SW 1271 (cell line): Measurements from ENCODE around the gene ZFP36L1.
A peak's percentile ranks its signal among the peaks of the same experiment; 100 is the strongest.

ENCODE experiments used
- DNase-seq, 2 experiments: peaks; one replicate each; lab custom pipeline; 2025; lab: John Stamatoyannopoulos, UW

Gene ZFP36L1

GRCh38 chr14:68792979-68793733 is at the start of gene ZFP36L1:
ZFP36L1 (minus strand) TSS chr14:68793067; CDS start chr14:68792938, 129 bp downstream.
- peak; percentile 95 to 99 for DNase-seq

GRCh38 chr14:68842298-68842697 is 49.4 kb upstream of the ZFP36L1 start:
- DNase-seq = no peak

- DNase-seq = no peak
Observed at GRCh38 chr14:68841016-68841809, 48.3 kb upstream of the ZFP36L1 start.

- DNase-seq = no peak
Observed at GRCh38 chr14:68840454-68840853, 47.6 kb upstream of the ZFP36L1 start.

GRCh38 chr14:68836082-68836481 is 43.2 kb upstream of the ZFP36L1 start:
- DNase-seq = no peak

- DNase-seq = no peak
Observed at GRCh38 chr14:68834816-68835215, 41.9 kb upstream of the ZFP36L1 start.

- no peak for DNase-seq
Observed at GRCh38 chr14:68828698-68829097, 35.8 kb upstream of the ZFP36L1 start.

- no peak for DNase-seq
Observed at GRCh38 chr14:68825729-68826128, 32.9 kb upstream of the ZFP36L1 start.

GRCh38 chr14:68824517-68825347 is 31.9 kb upstream of the ZFP36L1 start:
- DNase-seq = peak; percentile 45 to 73

GRCh38 chr14:68824207-68824516 is 31.3 kb upstream of the ZFP36L1 start:
- DNase-seq = no peak

GRCh38 chr14:68823434-68824206 is 30.8 kb upstream of the ZFP36L1 start:
- DNase-seq = no peak

- DNase-seq = no peak
Observed at GRCh38 chr14:68822926-68823325, 30.1 kb upstream of the ZFP36L1 start.

- no peak for DNase-seq
Observed at GRCh38 chr14:68822132-68822651, 29.3 kb upstream of the ZFP36L1 start.

- DNase-seq = no peak
Observed at GRCh38 chr14:68820999-68821683, 28.3 kb upstream of the ZFP36L1 start.

- DNase-seq = no peak
Observed at GRCh38 chr14:68820536-68820935, 27.7 kb upstream of the ZFP36L1 start.

GRCh38 chr14:68820119-68820518 is 27.3 kb upstream of the ZFP36L1 start:
- no peak for DNase-seq

GRCh38 chr14:68819260-68819691 is 26.4 kb upstream of the ZFP36L1 start:
- DNase-seq = no peak

- no peak for DNase-seq
Observed at GRCh38 chr14:68817506-68818212, 24.8 kb upstream of the ZFP36L1 start.

GRCh38 chr14:68816943-68817430 is 24.1 kb upstream of the ZFP36L1 start:
- no peak for DNase-seq
